ENCODE data around the gene FXR1. TPM values are rescaled to one million over a fixed set of nuclear protein-coding genes. Genes with fewer than 3 reads are reported as not detected.

Gene FXR1
- total RNA-seq, 4 donors from 2014 or later = 547 to 578 (median 571) TPM

DNA sequence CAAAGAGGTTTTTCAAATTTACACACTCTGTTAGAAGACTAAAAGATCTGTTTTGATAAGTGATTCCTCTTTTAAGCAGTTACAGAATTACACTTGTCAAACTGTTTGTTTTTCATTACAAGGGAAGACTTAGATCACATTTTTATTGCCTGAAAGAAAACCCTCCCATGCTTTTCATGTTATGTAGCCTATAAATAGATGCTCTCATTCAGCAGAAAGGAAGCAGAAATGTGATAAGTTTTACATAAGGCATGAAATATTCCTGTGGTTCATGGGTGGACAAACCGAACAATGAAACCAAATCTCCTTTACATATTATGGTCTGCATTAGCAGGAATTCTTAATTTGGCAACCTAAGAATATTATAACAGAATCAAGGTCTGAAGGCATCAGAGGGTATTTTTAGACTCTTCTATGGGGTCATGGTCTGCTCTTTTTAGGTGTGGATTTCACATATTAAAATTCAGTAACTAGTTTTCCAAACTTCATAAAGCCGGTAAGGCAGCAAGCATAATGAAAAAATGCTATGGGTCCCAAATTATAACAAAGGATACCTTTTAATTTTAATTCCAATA, 37.3 kb upstream of the FXR1 start:
- H3K36me3 ChIP-seq = no peaks in the 10 kb centered on the region
- H3K9me3 ChIP-seq = no peaks in the 10 kb centered on the region
- ATAC-seq = no peak
- TF ChIP-seq, protein P1, sequence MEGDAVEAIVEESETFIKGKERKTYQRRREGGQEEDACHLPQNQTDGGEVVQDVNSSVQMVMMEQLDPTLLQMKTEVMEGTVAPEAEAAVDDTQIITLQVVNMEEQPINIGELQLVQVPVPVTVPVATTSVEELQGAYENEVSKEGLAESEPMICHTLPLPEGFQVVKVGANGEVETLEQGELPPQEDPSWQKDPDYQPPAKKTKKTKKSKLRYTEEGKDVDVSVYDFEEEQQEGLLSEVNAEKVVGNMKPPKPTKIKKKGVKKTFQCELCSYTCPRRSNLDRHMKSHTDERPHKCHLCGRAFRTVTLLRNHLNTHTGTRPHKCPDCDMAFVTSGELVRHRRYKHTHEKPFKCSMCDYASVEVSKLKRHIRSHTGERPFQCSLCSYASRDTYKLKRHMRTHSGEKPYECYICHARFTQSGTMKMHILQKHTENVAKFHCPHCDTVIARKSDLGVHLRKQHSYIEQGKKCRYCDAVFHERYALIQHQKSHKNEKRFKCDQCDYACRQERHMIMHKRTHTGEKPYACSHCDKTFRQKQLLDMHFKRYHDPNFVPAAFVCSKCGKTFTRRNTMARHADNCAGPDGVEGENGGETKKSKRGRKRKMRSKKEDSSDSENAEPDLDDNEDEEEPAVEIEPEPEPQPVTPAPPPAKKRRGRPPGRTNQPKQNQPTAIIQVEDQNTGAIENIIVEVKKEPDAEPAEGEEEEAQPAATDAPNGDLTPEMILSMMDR (IDR thresholded peaks at IDR 0.05 in 4 of 5, conservative IDR thresholded peaks at IDR 0.05 in 1 of 5) = no peak
- TF ChIP-seq POLR2A (IDR thresholded peaks at IDR 0.05) = no peak
- no peak for DNase-seq
- H3K27me3 ChIP-seq = no peaks in the 10 kb centered on the region
- H3K4me3 ChIP-seq = no peak overlapping the region
- intact Hi-C loops (cut with DNase I; ENCODE audit: low total_unique reads) (no loop called here), in situ Hi-C loops (cut with MboI; ENCODE audit: low sequenced_read_pairs in 4 of 4) (no loop called here)
- H3K4me1 ChIP-seq = peaks cover 21 to 33% of the 10 kb centered on the region in 2 donors
- H3K27ac ChIP-seq = peak overlapping the region; percentile 66 to 89 (median 85)

GRCh38 chr3:180881065-180881801, 31.2 kb upstream of the FXR1 start:
- DNase-seq (no peak), ATAC-seq (no peak)
- TF ChIP-seq, protein P1 (IDR thresholded peaks at IDR 0.05 in 4 of 5, conservative IDR thresholded peaks at IDR 0.05 in 1 of 5) = no peak
- TF ChIP-seq POLR2A (IDR thresholded peaks at IDR 0.05) = no peak
- Histone ChIP-seq H3K27me3 (no peaks in the 10 kb centered on the region), H3K9me3 (no peaks in the 10 kb centered on the region), H3K27ac (no peak overlapping the region), H3K4me1 (no peaks in the 10 kb centered on the region), H3K36me3 (no peaks in the 10 kb centered on the region), H3K4me3 (no peak overlapping the region)
- in situ Hi-C loops (cut with MboI; ENCODE audit: low sequenced_read_pairs in 4 of 4) (no loop called here), intact Hi-C loops (cut with DNase I; ENCODE audit: low total_unique reads) (no loop called here)

- TF ChIP-seq POLR2A (IDR thresholded peaks at IDR 0.05) = no peak
- TF ChIP-seq, protein P1 (IDR thresholded peaks at IDR 0.05 in 4 of 5, conservative IDR thresholded peaks at IDR 0.05 in 1 of 5) = no peak
Measured at GRCh38 chr3:180882115-180882514, 30.4 kb upstream of the FXR1 start.

DNA sequence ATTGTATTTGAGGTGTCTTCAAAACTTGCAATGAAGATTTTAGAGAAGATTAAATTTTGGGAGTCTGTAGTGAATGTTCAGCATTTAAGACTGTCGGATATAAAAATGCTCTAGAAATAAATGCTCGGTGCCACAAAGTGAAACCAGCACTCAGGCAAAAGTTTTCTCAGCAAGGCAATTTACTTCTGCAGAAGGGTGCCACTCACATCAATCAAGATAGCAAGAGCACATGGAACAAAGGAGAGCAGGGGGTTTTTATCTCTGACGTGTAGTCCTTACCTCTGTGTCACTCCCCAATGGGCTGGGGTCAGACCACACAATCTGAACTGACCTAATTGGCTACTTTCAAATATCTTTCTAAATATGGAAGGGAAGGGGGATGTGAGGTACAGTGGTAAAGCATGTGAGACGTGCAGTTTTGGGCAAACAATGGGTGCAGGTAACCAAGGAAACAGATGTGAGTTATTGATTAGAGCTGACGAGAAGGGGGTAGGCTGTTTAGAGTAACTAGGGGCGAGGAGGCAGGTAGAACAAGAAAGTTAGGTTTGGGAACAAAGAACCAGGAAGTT, 23.4 kb upstream of the FXR1 start:
- no peaks in the 10 kb centered on the region for H3K27me3 ChIP-seq
- peaks cover 0 to 13% (median 0%) of the 10 kb centered on the region in 3 donors for H3K9me3 ChIP-seq
- intact Hi-C loops (cut with DNase I; ENCODE audit: low total_unique reads) = no loop called here
- H3K27ac ChIP-seq = no peak overlapping the region
- in situ Hi-C loops (cut with MboI; ENCODE audit: low sequenced_read_pairs in 4 of 4) = no loop called here
- no peaks in the 10 kb centered on the region for H3K4me1 ChIP-seq
- no peak overlapping the region for H3K4me3 ChIP-seq
- TF ChIP-seq POLR2A (IDR thresholded peaks at IDR 0.05) = no peak
- TF ChIP-seq, protein P1 (IDR thresholded peaks at IDR 0.05 in 4 of 5, conservative IDR thresholded peaks at IDR 0.05 in 1 of 5) = no peak
- DNase-seq = no peak
- no peak for ATAC-seq
- H3K36me3 ChIP-seq = no peaks in the 10 kb centered on the region

More at GRCh38 chr3:180882115-180882514, 30.4 kb upstream of the FXR1 start:
- ATAC-seq = no peak
- no peaks in the 10 kb centered on the region for H3K27me3 ChIP-seq
- in situ Hi-C loops (cut with MboI; ENCODE audit: low sequenced_read_pairs in 4 of 4) (no loop called here), intact Hi-C loops (cut with DNase I; ENCODE audit: low total_unique reads) (no loop called here)
- no peak overlapping the region for H3K4me3 ChIP-seq
- H3K27ac ChIP-seq = no peak overlapping the region
- no peaks in the 10 kb centered on the region for H3K9me3 ChIP-seq
- H3K4me1 ChIP-seq = no peaks in the 10 kb centered on the region
- DNase-seq = no peak
- no peaks in the 10 kb centered on the region for H3K36me3 ChIP-seq

Data from gastrocnemius medialis (tissue), 4 donors.